ENCODE data around the gene CHST5. TPM values are rescaled to one million over a fixed set of nuclear protein-coding genes. Genes with fewer than 3 reads are reported as not detected.

CHST5 gene
- total and polyA plus RNA-seq, 2 experiments from 2014 or later, result not detected

DNA sequence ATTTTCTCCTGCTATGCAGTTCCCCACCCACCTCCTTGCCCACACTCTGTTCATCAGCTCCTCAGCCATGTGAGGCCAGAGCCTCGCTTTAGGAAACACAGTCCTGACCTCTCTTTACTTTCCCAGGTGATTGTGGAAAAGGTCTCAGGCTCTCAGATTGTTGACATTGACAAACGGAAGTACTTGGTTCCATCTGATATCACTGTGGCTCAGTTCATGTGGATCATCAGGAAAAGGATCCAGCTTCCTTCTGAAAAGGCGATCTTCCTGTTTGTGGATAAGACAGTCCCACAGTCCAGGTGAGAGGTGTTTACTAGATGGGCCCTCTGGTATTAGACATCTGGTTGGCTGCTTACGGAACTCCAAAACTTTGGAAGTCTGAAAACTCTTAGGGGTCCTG, 32.0 kb upstream of the CHST5 start:
- Histone ChIP-seq H3K4me3 (no peak overlapping the region), H2AFZ (no peak overlapping the region), H3K36me3 (replicated peaks; ENCODE audit: insufficient read depth, low read depth) (peaks cover 4% of the 10 kb centered on the region), H3K4me2 (peak overlapping the region; percentile 96), H3K9me3 (ENCODE audit: low read depth) (no peaks in the 10 kb centered on the region), H3K79me2 (peaks cover 41% of the 10 kb centered on the region), H3K27me3 (peaks cover 4% of the 10 kb centered on the region), H4K20me1 (ENCODE audit: insufficient read depth, poor library complexity, severe bottlenecking) (peaks cover 29% of the 10 kb centered on the region), H3K4me1 (ENCODE audit: insufficient read depth) (peaks cover 8% of the 10 kb centered on the region), H3K27ac (no peak overlapping the region), H3K9me2 (replicated peaks; ENCODE audit: insufficient read depth) (no peaks in the 10 kb centered on the region)
- WGBS (ENCODE audit: low lambda C conversion rate, missing lambda C conversion rate), result 87% methylated on average over 4 of the region's 4 CpGs
- TF ChIP-seq CTCF (IDR thresholded peaks at IDR 0.05; ENCODE audit: poor library complexity) (no peak), EZH2phosphoT487 (IDR thresholded peaks at IDR 0.05; ENCODE audit: low read depth, severe bottlenecking, unreplicated experiment) (no peak), EZH2 (IDR thresholded peaks at IDR 0.05; ENCODE audit: borderline replicate concordance) (no peak)
- DNase-seq (ENCODE audit: low spot score), result no peak

- H3K36me3 ChIP-seq (replicated peaks; ENCODE audit: insufficient read depth, low read depth), result peaks cover 4% of the 10 kb centered on the region
- H3K9me2 ChIP-seq (replicated peaks; ENCODE audit: insufficient read depth), result no peaks in the 10 kb centered on the region
- H3K4me3 ChIP-seq, result peak overlapping the region; percentile 58
- H2AFZ ChIP-seq, result peak overlapping the region; percentile 55
- 6% methylated on average over 29 of the region's 32 CpGs for WGBS (ENCODE audit: low lambda C conversion rate, missing lambda C conversion rate)
- peak; percentile 37 for DNase-seq (ENCODE audit: low spot score)
- H3K27ac ChIP-seq, result peak overlapping the region; percentile 74
- TF ChIP-seq EZH2phosphoT487 (IDR thresholded peaks at IDR 0.05; ENCODE audit: low read depth, severe bottlenecking, unreplicated experiment), result no peak
- TF ChIP-seq CTCF (IDR thresholded peaks at IDR 0.05; ENCODE audit: poor library complexity), result no peak
- TF ChIP-seq EZH2 (IDR thresholded peaks at IDR 0.05; ENCODE audit: borderline replicate concordance), result no peak
- peaks cover 36% of the 10 kb centered on the region for H3K79me2 ChIP-seq
- peaks cover 26% of the 10 kb centered on the region for H4K20me1 ChIP-seq (ENCODE audit: insufficient read depth, poor library complexity, severe bottlenecking)
- H3K4me2 ChIP-seq, result peak overlapping the region; percentile 96
- H3K27me3 ChIP-seq, result peaks cover 4% of the 10 kb centered on the region
- H3K4me1 ChIP-seq (ENCODE audit: insufficient read depth), result peaks cover 8% of the 10 kb centered on the region
- no peaks in the 10 kb centered on the region for H3K9me3 ChIP-seq (ENCODE audit: low read depth)
These were observed 30.9 kb upstream of the CHST5 start for GRCh38 chr16:75566758-75567255.

DNA sequence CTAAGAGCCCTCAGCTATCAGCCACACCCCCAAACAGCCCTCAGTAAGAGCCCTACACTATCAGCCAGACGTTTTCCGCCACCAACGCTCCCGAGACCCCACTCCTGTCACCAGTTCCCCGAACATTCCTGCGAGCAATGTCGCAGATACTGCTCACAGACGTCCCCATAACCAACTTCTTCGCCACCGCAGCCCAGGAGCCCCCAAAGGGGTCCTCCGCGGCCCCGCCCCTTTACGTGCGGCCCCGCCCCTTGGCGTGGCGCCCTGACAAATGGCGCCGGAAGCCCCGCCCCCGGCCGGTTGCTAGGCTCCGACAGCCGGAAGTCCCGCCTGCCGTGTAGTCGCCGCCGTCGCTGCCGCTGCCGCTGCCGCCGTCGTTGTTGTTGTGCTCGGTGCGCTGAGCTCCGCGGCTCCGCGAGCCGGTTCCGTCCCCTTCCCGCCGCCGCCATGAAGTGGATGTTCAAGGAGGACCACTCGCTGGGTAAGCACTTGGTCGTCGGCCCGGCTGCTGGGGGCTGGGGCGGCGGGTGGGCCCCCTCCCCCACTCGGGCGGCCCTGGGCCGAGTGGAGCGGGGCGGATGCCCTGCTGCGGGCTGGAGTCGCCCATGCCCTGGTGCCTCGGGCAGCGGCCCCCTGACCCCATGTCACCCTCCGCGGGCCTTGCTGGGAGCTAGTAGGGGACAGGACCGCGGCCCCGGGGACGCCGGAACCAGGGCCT, 30.3 kb upstream of the CHST5 start, which contains the start of gene GABARAPL2:
Gene GABARAPL2, plus strand, starts transcription at position 340 of the 718 bp plus-strand sequence. Its CDS starts 108 bp downstream, at position 448.
- peaks cover 25% of the 10 kb centered on the region for H4K20me1 ChIP-seq (ENCODE audit: insufficient read depth, poor library complexity, severe bottlenecking)
- under 1% methylated on average over 24 of the region's 69 CpGs for WGBS (ENCODE audit: low lambda C conversion rate, missing lambda C conversion rate)
- peaks cover 8% of the 10 kb centered on the region for H3K4me1 ChIP-seq (ENCODE audit: insufficient read depth)
- TF ChIP-seq CTCF (IDR thresholded peaks at IDR 0.05; ENCODE audit: poor library complexity) (no peak), EZH2phosphoT487 (IDR thresholded peaks at IDR 0.05; ENCODE audit: low read depth, severe bottlenecking, unreplicated experiment) (no peak), EZH2 (IDR thresholded peaks at IDR 0.05; ENCODE audit: borderline replicate concordance) (no peak)
- H3K4me2 ChIP-seq, result peak within 1 kb of the TSS; percentile 96
- H2AFZ ChIP-seq, result peak within 1 kb of the TSS; percentile 55
- H3K9me2 ChIP-seq (replicated peaks; ENCODE audit: insufficient read depth), result no peaks in the 10 kb centered on the region
- H3K36me3 ChIP-seq (replicated peaks; ENCODE audit: insufficient read depth, low read depth), result peaks cover 4% of the 10 kb centered on the region
- peaks cover 4% of the 10 kb centered on the region for H3K27me3 ChIP-seq
- peaks cover 33% of the 10 kb centered on the region for H3K79me2 ChIP-seq
- peak; percentile 97 for DNase-seq (ENCODE audit: low spot score)
- H3K4me3 ChIP-seq, result peak within 1 kb of the TSS; percentile 58
- H3K27ac ChIP-seq, result peak within 1 kb of the TSS; percentile 87
- H3K9me3 ChIP-seq (ENCODE audit: low read depth), result no peaks in the 10 kb centered on the region

Data from hepatocyte (in vitro differentiated cells).